ENCODE measurements around the gene ATP2B2. TPM values are rescaled to one million over a fixed set of nuclear protein-coding genes. Genes with fewer than 3 reads are reported as not detected.

Gene ATP2B2
- total and polyA plus RNA-seq, 7 donors, result 0.08 to 6.5 (median 0.77) TPM

DNA sequence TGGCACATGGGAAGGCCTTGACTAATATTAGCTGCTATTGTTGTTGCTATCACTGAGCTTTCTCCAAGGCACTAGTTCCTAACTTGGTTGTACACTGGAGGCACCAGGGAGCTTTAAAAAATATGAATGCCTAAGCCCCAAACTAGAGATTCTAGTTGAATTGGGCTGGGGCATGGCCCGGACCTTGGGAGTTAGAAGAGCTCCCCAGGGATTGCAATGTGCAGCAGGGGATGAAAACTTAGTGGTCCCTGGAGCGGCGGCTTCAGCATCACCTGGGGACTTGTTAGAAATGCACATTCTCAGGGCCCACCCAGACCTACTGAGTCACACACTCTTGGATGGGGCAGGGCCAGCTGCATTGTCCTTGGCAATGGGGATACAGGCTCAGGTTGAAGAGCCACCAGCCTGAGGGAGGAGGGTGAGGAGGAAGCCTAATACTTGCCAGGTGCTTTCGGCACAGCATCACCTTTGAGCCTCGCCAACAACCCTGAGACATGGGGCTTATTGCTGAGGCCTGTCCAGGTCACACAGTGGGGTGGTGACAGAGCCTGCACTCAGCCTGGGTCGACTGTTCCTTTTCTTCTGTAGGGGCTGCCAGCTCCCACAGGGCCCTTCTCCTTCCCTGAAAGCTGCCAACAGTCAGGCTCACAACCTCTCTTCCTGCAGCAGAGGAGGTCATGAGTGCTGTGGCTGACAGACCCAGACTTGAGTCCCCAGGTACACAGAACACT, 84.5 kb downstream of the ATP2B2 start:
- DNase-seq (no peak), ATAC-seq (no peak)
- WGBS, 3 donors, result 62 to 79% (median 67%) methylated on average over 6 of the region's 6 CpGs
- no peaks in the 10 kb centered on the region for H3K9me3 ChIP-seq
- H3K4me1 ChIP-seq, result peaks cover 5% of the 10 kb centered on the region
- H3K27ac ChIP-seq, result no peak overlapping the region
- H3K4me3 ChIP-seq, result no peak overlapping the region
- intact Hi-C loops (cut with DNase I), result no loop called here
- H3K27me3 ChIP-seq (ENCODE audit: insufficient read depth in 3 of 3, low read length in 2 of 3), result no peaks in the 10 kb centered on the region
- no peak for TF ChIP-seq CTCF (IDR thresholded peaks at IDR 0.05)
- H3K36me3 ChIP-seq (ENCODE audit: insufficient read depth in 1 of 2, low read depth in 1 of 2), result no peaks in the 10 kb centered on the region

- no peaks in the 10 kb centered on the region for H3K36me3 ChIP-seq (ENCODE audit: insufficient read depth in 1 of 2, low read depth in 1 of 2)
- H3K4me1 ChIP-seq, result no peaks in the 10 kb centered on the region
- no peak for TF ChIP-seq CTCF (IDR thresholded peaks at IDR 0.05)
- no peak for DNase-seq
- no peak overlapping the region for H3K4me3 ChIP-seq
- no peaks in the 10 kb centered on the region for H3K27me3 ChIP-seq (ENCODE audit: insufficient read depth in 3 of 3, low read length in 2 of 3)
- ATAC-seq, result no peak
- WGBS, 3 donors, result 76 to 84% (median 78%) methylated on average over 11 of the region's 11 CpGs
- no peak overlapping the region for H3K27ac ChIP-seq
- H3K9me3 ChIP-seq, result no peaks in the 10 kb centered on the region
- intact Hi-C loops (cut with DNase I), result loop anchor here (5.0 to 10.0 kb wide), 3 partner anchors 273 to 318 kb away; no protein-coding TSS in a partner anchor
Measured at GRCh38 chr3:10419637-10420232, 85.7 kb downstream of the ATP2B2 start.

DNA sequence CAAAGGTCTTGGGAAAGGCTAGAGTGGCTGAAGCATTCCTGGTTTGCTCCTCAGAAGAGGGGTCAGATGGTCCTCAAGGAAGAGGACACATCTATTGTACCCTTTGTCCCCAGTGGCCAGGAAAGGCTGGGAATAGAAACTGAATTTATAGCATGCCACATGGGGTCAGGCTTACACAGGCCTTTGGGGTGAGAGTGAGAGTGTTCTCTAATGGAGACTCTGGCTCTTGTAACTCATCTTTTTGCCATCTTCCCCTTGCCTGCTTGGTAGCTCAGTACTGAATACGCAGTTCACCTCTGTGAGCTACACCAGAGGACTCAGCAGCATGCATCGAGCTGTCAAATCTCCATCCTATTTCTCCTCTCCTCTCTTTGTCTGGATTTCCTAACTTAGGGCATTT, 87.5 kb downstream of the ATP2B2 start:
- no peaks in the 10 kb centered on the region for H3K36me3 ChIP-seq (ENCODE audit: insufficient read depth in 1 of 2, low read depth in 1 of 2)
- TF ChIP-seq CTCF (IDR thresholded peaks at IDR 0.05), result peak; percentile 28
- no peak overlapping the region for H3K4me3 ChIP-seq
- no peaks in the 10 kb centered on the region for H3K27me3 ChIP-seq (ENCODE audit: insufficient read depth in 3 of 3, low read length in 2 of 3)
- peak in 3 of 4 donors; percentile 54 to 88 (median 79) for ATAC-seq
- DNase-seq, result no peak
- WGBS, 3 donors, result 87 to 94% (median 93%) methylated on average over 2 of the region's 2 CpGs
- H3K4me1 ChIP-seq, result no peaks in the 10 kb centered on the region
- no peaks in the 10 kb centered on the region for H3K9me3 ChIP-seq
- H3K27ac ChIP-seq, result no peak overlapping the region
- intact Hi-C loops (cut with DNase I), result loop anchor here (5.0 to 10.0 kb wide), 3 partner anchors 274 to 319 kb away; no protein-coding TSS in a partner anchor

- H3K27me3 ChIP-seq (ENCODE audit: insufficient read depth in 3 of 3, low read length in 2 of 3), result no peaks in the 10 kb centered on the region
- no peaks in the 10 kb centered on the region for H3K9me3 ChIP-seq
- ATAC-seq (no peak), DNase-seq (no peak)
- no peaks in the 10 kb centered on the region for H3K36me3 ChIP-seq (ENCODE audit: insufficient read depth in 1 of 2, low read depth in 1 of 2)
- intact Hi-C loops (cut with DNase I), result loop anchor here (5.0 to 10.0 kb wide), 3 partner anchors 275 to 320 kb away; no protein-coding TSS in a partner anchor
- H3K4me1 ChIP-seq, result no peaks in the 10 kb centered on the region
- TF ChIP-seq CTCF (IDR thresholded peaks at IDR 0.05), result no peak
- WGBS, 3 donors, result 66 to 74% (median 72%) methylated on average over 18 to 19 of the region's 19 CpGs
- no peak overlapping the region for H3K4me3 ChIP-seq
- no peak overlapping the region for H3K27ac ChIP-seq
Measured at GRCh38 chr3:10416730-10417300, 88.6 kb downstream of the ATP2B2 start.

Data from psoas muscle (tissue), 8 donors.